Tibial nerve (tissue), 4 donors: Measurements from ENCODE around the gene COA8. TPM values are rescaled to one million over a fixed set of nuclear protein-coding genes. Genes with fewer than 3 reads are reported as not detected.
A peak's percentile ranks its signal among the peaks of the same experiment; 100 is the strongest.

Experiments used
- DNase-seq, 2 donors: peaks; one replicate each; pipeline ENCODE4 v3.0.0-alpha.2; 2019; ENCODE audit warnings: low spot score in 2 of 2
- H3K27ac ChIP-seq, 4 donors: fragments of 200-600 bp; sonication (generic) in 3 of 4; one replicate each; pipeline ENCODE4 v1.5.1; 2017 to 2019; ENCODE audit warnings: mild to moderate bottlenecking in 1 of 4
- H3K27me3 ChIP-seq, 2 donors: fragments of 200-600 bp; sonication (generic) in 1 of 2; one replicate each; pipeline versions ENCODE4 v1.5.1 to v1.6.0; 2017 to 2019
- H3K36me3 ChIP-seq, 3 donors: fragments of 200-600 bp; sonication (generic); one replicate each; pipeline ENCODE4 v1.5.1; 2018 to 2019
- H3K4me1 ChIP-seq, 4 donors: fragments of 200-600 bp; sonication (generic) in 3 of 4; one replicate each; pipeline ENCODE4 v1.5.1; 2017 to 2019
- H3K4me3 ChIP-seq, 4 donors: fragments of 200-600 bp; sonication (generic) in 3 of 4; one replicate each; pipeline ENCODE4 v1.5.1; 2017 to 2019; ENCODE audit warnings: mild to moderate bottlenecking in 1 of 4, moderate library complexity in 1 of 4
- H3K9me3 ChIP-seq, 4 donors: fragments of 200-600 bp; sonication (generic) in 3 of 4; one replicate each; pipeline ENCODE4 v1.5.1; 2017 to 2019
- CTCF ChIP-seq, 5 experiments: fragments of 200-600 bp in 3 of 5; fragments of 450-650 bp in 2 of 5; sonication (generic) in 3 of 5; IDR thresholded peaks; one replicate each; pipeline ENCODE4 v1.5.1; 2016 to 2019; ENCODE audit warnings: antibody characterized with exemption in 5 of 5, mild to moderate bottlenecking in 3 of 5, moderate library complexity in 2 of 5
- EP300 ChIP-seq, 2 donors: sonication (generic); formaldehyde crosslinking; IDR thresholded peaks; one replicate each; pipeline ENCODE4 v1.6.1; 2017; ENCODE audit warnings: antibody characterized with exemption in 2 of 2, mild to moderate bottlenecking in 1 of 2
- POLR2A ChIP-seq, 2 donors: fragments of 450-650 bp; IDR thresholded peaks; one replicate each; pipeline ENCODE4 v1.6.1; 2017; ENCODE audit warnings: antibody characterized with exemption in 2 of 2, mild to moderate bottlenecking in 2 of 2, moderate library complexity in 2 of 2
- WGBS, 2 donors: methylation state at CpG; one replicate each; pipeline ENCODE4 v1.1.5; 2018; 5-methylcytosine and 5-hydroxymethylcytosine counted together
- total RNA-seq, 4 donors: library from RNA; depleted of rRNA; stranded (reverse); fragments of >200 nt; gene quantifications; one replicate each; pipeline ENCODE4 v1.1.0, GENCODE V29; 2016

Gene COA8
- total RNA-seq, 4 donors from 2014 or later, result 7.2 to 31.6 (median 12.3) TPM

- DNase-seq, result peak; percentile 75 to 84
- WGBS, 2 donors, result 0 to 1% methylated on average over 19 to 33 of the region's 97 CpGs
These were observed 66.1 kb downstream of the COA8 start, which contains the start of gene KLC1 for GRCh38 chr14:103628684-103629502. Gene KLC1, plus strand, starts transcription at chr14:103629211. Its CDS starts 25,354 bp downstream, at chr14:103654565.

GRCh38 chr14:103629503-103630121, 66.9 kb downstream of the COA8 start:
- H3K4me1 ChIP-seq, result peaks cover 0 to 69% (median 25%) of the 10 kb centered on the region in 4 donors
- peak in 1 of 2 donors; percentile 43 for DNase-seq
- WGBS, 2 donors, result 1 to 2% methylated on average over 37 to 64 of the region's 71 CpGs

More at GRCh38 chr14:103628684-103629502, 66.1 kb downstream of the COA8 start, which contains the start of gene KLC1:
- peak within 1 kb of the TSS; percentile 83 to 95 (median 88) for H3K4me3 ChIP-seq
- H3K27me3 ChIP-seq, result no peaks in the 10 kb centered on the region
- H3K36me3 ChIP-seq, result peaks cover 0 to 6% (median 0%) of the 10 kb centered on the region in 3 donors
- TF ChIP-seq POLR2A (IDR thresholded peaks at IDR 0.05) (peak; percentile 77 to 94), CTCF (IDR thresholded peaks at IDR 0.05) (peak in 2 of 5 experiments; percentile 11 to 27), EP300 (IDR thresholded peaks at IDR 0.05) (peak; percentile 29 to 97)
- peaks cover 0 to 69% (median 32%) of the 10 kb centered on the region in 4 donors for H3K4me1 ChIP-seq
- H3K27ac ChIP-seq, result peak within 1 kb of the TSS; percentile 96 to 99 (median 98)
- no peaks in the 10 kb centered on the region for H3K9me3 ChIP-seq

GRCh38 chr14:103630364-103631108, 67.8 kb downstream of the COA8 start:
- Histone ChIP-seq H3K9me3 (no peaks in the 10 kb centered on the region), H3K36me3 (peaks cover 0 to 6% (median 0%) of the 10 kb centered on the region in 3 donors), H3K4me1 (peaks cover 0 to 69% (median 22%) of the 10 kb centered on the region in 4 donors), H3K4me3 (peak overlapping the region; percentile 83 to 95 (median 88)), H3K27me3 (no peaks in the 10 kb centered on the region), H3K27ac (peak overlapping the region; percentile 96 to 99 (median 98))
- 10 to 16% methylated on average over 5 of the region's 5 CpGs for WGBS, 2 donors
- no peak for DNase-seq
- no peak for TF ChIP-seq EP300 (IDR thresholded peaks at IDR 0.05)

More at GRCh38 chr14:103629503-103630121, 66.9 kb downstream of the COA8 start:
- TF ChIP-seq CTCF (IDR thresholded peaks at IDR 0.05) (no peak), POLR2A (IDR thresholded peaks at IDR 0.05) (peak in 1 of 2 donors; percentile 36), EP300 (IDR thresholded peaks at IDR 0.05) (peak in 1 of 2 donors; percentile 58)
- Histone ChIP-seq H3K9me3 (no peaks in the 10 kb centered on the region), H3K36me3 (peaks cover 0 to 6% (median 0%) of the 10 kb centered on the region in 3 donors), H3K27me3 (no peaks in the 10 kb centered on the region), H3K27ac (peak overlapping the region; percentile 96 to 99 (median 98)), H3K4me3 (peak overlapping the region; percentile 83 to 95 (median 88))

GRCh38 chr14:103633391-103633790, 70.6 kb downstream of the COA8 start:
- Histone ChIP-seq H3K36me3 (peaks cover 0 to 6% (median 0%) of the 10 kb centered on the region in 3 donors), H3K4me3 (no peak overlapping the region), H3K27ac (peak overlapping the region in 1 of 4 donors; percentile 42), H3K4me1 (peaks cover 0 to 73% (median 28%) of the 10 kb centered on the region in 4 donors), H3K9me3 (no peaks in the 10 kb centered on the region), H3K27me3 (no peaks in the 10 kb centered on the region)
- WGBS, 2 donors, result 39 to 40% methylated on average over 1 of the region's 1 CpG
- TF ChIP-seq POLR2A (IDR thresholded peaks at IDR 0.05) (no peak), CTCF (IDR thresholded peaks at IDR 0.05) (no peak), EP300 (IDR thresholded peaks at IDR 0.05) (no peak)
- DNase-seq, result no peak

GRCh38 chr14:103634156-103634555, 71.4 kb downstream of the COA8 start:
- no peak overlapping the region for H3K4me3 ChIP-seq
- H3K27me3 ChIP-seq, result no peaks in the 10 kb centered on the region
- TF ChIP-seq EP300 (IDR thresholded peaks at IDR 0.05) (no peak), CTCF (IDR thresholded peaks at IDR 0.05) (no peak), POLR2A (IDR thresholded peaks at IDR 0.05) (no peak)
- peaks cover 0 to 81% (median 34%) of the 10 kb centered on the region in 4 donors for H3K4me1 ChIP-seq
- H3K9me3 ChIP-seq, result no peaks in the 10 kb centered on the region
- H3K27ac ChIP-seq, result peak overlapping the region in 2 of 4 donors; percentile 23 to 52
- peaks cover 0 to 8% (median 0%) of the 10 kb centered on the region in 3 donors for H3K36me3 ChIP-seq
- WGBS, 2 donors, result 56 to 68% methylated on average over 4 of the region's 4 CpGs
- DNase-seq, result no peak
